Measurements from ENCODE around the gene TCF3.

DNA sequence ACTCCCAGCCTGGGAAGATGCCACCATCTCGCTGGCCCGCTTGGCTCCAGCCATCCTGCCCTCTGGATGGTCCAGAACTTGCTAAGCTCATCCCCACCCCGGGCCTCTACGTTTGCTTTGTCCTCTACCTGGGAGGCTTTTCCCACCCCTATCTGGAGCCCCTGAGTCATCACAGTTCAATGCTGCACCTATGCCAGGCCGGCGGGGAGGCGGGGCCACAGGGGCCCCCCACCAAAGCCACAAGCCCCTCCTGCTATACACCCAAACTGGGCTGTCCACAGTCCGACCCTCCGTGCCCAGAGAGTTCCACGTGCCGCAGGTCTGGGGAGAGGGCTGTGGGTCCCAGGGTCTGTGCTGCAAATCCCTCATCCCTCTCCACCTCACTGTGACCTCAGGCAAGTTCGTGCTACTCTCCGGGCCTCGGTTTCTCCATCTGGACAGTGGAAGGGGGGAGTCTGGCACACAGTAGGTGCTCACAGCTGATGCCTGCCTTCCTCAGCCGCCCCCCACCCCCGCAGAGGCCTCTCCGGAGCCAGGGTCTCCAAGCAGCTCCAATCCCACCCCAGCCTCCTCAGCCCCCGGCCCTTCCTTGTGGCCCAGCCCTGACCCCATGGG is 1.9 kb upstream of the TCF3 start:
- TF ChIP-seq, protein P1, sequence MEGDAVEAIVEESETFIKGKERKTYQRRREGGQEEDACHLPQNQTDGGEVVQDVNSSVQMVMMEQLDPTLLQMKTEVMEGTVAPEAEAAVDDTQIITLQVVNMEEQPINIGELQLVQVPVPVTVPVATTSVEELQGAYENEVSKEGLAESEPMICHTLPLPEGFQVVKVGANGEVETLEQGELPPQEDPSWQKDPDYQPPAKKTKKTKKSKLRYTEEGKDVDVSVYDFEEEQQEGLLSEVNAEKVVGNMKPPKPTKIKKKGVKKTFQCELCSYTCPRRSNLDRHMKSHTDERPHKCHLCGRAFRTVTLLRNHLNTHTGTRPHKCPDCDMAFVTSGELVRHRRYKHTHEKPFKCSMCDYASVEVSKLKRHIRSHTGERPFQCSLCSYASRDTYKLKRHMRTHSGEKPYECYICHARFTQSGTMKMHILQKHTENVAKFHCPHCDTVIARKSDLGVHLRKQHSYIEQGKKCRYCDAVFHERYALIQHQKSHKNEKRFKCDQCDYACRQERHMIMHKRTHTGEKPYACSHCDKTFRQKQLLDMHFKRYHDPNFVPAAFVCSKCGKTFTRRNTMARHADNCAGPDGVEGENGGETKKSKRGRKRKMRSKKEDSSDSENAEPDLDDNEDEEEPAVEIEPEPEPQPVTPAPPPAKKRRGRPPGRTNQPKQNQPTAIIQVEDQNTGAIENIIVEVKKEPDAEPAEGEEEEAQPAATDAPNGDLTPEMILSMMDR (IDR thresholded peaks at IDR 0.05), result no peak
- TF ChIP-seq POLR2A (IDR thresholded peaks at IDR 0.05), result no peak
